ENCODE measurements around the gene TTC14.

DNA sequence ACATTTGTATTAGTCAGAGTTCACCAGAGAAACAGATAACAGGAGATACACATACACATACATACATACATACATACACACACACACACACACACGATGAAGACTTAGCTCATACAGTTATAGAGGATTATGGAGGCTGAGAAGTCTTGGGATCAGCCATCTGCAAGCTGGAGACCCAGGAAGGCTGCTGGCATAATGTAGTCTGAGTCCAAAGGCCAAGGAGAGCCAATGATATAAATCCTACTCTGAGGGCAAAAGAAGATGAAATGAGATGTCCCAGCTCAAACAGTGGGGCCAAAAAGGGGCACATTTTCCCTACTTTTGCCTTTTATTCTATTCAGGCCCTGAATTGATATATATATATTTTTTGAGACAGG, 6.4 kb upstream of the TTC14 start:
- TF ChIP-seq SUZ12 (IDR thresholded peaks at IDR 0.05; ENCODE audit: extremely low read depth, insufficient read depth, insufficient read length) (no peak), ZNF274 (IDR thresholded peaks at IDR 0.05; ENCODE audit: low read depth, low read length) (no peak), YY1 (IDR thresholded peaks at IDR 0.05; ENCODE audit: insufficient read depth, insufficient read length) (no peak)
